HEK293T (cell line): ENCODE measurements around the gene LAIR2.

Experiments
- BHLHE40 ChIP-seq: fragments of 450-650 bp; IDR thresholded peaks from 2 replicates; pipeline ENCODE4 v1.6.1; 2016; ENCODE audit warnings: mild to moderate bottlenecking, moderate library complexity, borderline replicate concordance
- CTBP1 ChIP-seq: fragments of 450-650 bp; IDR thresholded peaks from 2 replicates; pipeline ENCODE4 v1.6.1; 2016; ENCODE audit warnings: borderline replicate concordance
- ELF4 ChIP-seq: fragments of 450-650 bp; IDR thresholded peaks from 2 replicates; pipeline ENCODE4 v1.6.1; 2017; ENCODE audit warnings: antibody characterized with exemption
- FOXK2 ChIP-seq: fragments of 450-650 bp; IDR thresholded peaks from 2 replicates; pipeline ENCODE4 v1.6.1; 2016; ENCODE audit warnings: mild to moderate bottlenecking
- FOXM1 ChIP-seq: fragments of 450-650 bp; IDR thresholded peaks from 2 replicates; pipeline ENCODE4 v1.6.1; 2017; ENCODE audit warnings: mild to moderate bottlenecking, borderline replicate concordance
- SUZ12 ChIP-seq: fragments of 450-650 bp; IDR thresholded peaks from 2 replicates; pipeline ENCODE4 v1.6.1; 2016; ENCODE audit warnings: mild to moderate bottlenecking
- TARDBP ChIP-seq: fragments of 450-650 bp; IDR thresholded peaks from 2 replicates; pipeline ENCODE4 v1.6.1; 2016
- ZNF384 ChIP-seq: fragments of 450-650 bp; IDR thresholded peaks from 2 replicates; pipeline ENCODE4 v1.6.1; 2016

DNA sequence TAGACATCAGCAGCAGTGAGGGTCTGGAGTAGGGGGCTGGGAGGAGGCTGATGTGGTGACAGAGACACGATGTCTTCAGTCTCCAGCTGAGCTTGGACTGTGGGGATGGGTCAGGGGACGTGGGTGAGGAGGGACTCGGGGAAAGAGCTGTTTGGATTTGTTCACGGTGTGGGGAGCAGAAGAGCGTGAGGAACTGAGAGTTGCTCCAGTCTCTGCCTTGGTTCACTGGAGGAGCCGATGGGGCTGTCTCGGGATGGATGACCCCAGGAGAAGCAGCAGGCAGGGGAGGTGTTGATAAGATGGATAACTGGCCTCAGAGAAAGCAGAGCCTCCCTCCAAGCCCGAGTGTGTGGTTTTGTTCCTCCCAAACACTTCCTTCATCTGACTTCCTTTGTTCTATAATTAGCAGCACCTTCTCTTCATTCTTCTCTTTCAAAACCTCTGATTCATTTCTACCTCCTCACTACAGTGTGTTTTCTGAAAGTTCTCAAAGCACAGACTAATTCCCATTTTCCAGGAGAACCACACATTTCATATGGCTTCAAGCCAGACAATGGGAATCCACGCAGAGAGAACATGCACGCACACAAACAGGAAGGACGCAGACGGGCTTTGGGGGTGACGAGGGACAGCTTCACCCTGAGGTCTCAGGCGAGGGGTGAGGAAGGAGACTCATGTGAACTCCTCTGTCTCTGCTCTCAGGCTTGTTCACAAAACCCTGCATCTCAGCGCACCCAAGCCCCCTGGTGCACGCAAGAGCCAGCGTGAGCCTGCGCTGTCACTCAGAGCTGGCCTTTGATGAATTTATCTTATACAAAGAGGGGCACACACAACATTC is 18.6 kb downstream of the LAIR2 start:
- TF ChIP-seq SUZ12 (no peak), ELF4 (no peak), FOXK2 (no peak), FOXM1 (no peak), ZNF384 (no peak), BHLHE40 (no peak), TARDBP (no peak), CTBP1 (no peak)
